ENCODE data around the gene COPS9.

DNA sequence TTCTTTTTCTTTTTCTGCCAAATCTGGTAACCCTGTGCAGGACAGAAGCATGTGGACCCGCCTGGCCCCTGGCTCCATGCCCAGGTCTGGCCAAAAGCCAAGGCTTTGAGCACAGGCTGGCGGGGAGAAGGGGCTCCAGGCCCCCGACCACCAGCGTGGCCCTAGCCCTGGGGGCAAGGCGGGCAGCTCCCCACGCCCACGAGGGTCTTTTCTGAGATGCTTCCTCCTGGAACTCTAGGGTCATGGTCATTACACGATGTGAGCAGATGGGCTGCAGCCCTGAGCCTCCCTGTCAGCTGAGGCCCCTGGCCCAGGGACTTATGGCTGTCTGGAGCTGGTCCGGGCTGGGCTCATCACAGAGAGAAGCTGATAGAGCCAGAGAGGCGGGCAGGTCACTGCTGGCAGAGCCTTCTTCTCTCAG is 10.0 kb upstream of the COPS9 start:
- TF ChIP-seq, protein P1, sequence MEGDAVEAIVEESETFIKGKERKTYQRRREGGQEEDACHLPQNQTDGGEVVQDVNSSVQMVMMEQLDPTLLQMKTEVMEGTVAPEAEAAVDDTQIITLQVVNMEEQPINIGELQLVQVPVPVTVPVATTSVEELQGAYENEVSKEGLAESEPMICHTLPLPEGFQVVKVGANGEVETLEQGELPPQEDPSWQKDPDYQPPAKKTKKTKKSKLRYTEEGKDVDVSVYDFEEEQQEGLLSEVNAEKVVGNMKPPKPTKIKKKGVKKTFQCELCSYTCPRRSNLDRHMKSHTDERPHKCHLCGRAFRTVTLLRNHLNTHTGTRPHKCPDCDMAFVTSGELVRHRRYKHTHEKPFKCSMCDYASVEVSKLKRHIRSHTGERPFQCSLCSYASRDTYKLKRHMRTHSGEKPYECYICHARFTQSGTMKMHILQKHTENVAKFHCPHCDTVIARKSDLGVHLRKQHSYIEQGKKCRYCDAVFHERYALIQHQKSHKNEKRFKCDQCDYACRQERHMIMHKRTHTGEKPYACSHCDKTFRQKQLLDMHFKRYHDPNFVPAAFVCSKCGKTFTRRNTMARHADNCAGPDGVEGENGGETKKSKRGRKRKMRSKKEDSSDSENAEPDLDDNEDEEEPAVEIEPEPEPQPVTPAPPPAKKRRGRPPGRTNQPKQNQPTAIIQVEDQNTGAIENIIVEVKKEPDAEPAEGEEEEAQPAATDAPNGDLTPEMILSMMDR (IDR thresholded peaks at IDR 0.05) = no peak
- TF ChIP-seq POLR2AphosphoS5 (IDR thresholded peaks at IDR 0.05) = no peak
